ENCODE data around the gene DTNA.
"Not testable (repeated sequence)": the region's sequence is repeated elsewhere in the genome, so short reads cannot be mapped to it uniquely, and the experiment has no call there.

Gene DTNA

DNA sequence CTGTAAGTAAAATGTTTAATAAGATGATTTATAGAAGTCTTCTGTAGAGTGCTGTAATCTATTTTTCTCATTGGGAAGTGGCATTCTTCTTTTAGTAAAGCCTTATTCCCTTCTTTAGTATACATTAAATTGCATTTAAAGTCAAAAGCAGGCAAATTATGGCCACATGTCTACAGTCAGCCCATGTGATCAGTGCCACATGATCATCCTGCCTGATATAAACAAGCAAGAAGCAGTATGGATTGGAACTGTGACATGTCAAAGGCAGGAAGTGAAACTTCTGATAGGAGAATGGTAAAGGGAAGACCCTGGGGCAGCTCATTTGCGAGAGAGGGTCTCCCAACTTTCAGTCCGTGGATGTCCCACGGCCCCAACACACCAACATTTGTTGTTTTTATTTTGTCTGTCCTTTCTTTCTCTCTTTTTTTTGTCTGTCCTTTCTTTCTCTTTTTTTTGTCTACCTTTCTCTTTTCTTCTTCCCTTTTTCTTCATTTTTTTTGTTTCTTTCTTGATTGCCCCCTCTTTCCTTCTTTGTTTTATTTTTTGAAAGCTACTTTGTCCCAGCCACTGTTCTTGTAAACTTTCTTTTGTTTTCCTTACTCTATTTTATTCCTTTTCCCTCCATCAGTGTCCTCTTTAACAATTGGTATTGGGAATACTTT lies 154.9 kb downstream of the DTNA start:
- DNase-seq: no peak

DNA sequence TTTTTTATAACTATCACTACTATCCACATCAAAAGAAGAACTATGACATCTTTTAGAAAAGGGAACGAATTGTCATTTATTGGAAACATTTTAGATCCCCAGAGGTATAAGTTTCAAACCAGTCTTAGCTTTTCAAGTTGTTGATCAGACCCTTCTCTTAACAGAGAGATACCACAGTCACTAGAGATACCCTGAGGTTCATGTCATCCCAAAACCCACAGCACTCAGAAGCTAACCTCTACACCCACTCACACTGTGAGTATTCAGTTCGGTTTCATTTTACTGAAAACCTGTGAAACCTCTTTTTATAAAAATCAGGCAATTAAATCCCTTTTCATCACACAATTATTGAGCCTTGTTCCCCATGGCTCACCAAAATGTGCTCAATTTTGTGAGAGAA lies 156.2 kb downstream of the DTNA start:
- no peak for DNase-seq

DNA sequence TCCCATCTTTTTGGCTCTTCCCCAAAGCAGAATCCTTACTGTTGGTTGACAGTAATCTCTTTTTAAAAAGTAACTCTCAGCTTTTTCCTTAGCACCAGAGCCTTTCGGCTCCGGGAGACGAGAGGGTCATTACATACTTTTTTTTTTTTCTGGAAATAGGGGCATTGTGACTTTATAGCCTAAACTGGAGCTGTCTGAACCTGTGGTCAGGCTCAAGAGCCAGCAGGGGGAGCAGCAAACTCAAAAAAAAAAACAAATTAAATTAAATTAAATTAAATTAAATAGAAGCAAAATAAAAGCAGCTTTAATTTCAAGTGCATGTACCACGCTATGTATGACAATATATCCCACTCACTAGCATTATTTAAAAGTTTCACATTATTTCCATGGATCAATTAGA lies 156.6 kb downstream of the DTNA start:
- DNase-seq: no peak

DNA sequence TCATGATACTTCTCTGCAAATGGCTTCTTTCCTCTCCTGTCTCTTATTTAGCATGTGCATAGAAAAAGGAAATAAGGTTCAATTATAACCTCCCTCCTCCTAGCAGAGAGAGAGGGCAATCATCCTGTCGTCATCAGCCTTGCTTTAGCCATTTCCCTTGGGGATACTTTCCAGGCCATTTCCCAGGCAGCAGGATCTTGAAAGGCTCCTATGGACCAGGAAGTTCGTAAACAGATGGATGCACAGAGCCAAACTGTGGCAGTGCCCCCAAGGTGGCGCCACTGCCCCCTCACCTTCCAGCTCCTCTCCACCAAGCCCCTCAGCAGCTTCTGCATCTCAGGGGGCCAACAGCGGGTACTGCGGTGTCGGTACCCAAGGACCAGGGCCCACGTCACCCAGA lies 157.4 kb downstream of the DTNA start:
- DNase-seq: no peak

DNA sequence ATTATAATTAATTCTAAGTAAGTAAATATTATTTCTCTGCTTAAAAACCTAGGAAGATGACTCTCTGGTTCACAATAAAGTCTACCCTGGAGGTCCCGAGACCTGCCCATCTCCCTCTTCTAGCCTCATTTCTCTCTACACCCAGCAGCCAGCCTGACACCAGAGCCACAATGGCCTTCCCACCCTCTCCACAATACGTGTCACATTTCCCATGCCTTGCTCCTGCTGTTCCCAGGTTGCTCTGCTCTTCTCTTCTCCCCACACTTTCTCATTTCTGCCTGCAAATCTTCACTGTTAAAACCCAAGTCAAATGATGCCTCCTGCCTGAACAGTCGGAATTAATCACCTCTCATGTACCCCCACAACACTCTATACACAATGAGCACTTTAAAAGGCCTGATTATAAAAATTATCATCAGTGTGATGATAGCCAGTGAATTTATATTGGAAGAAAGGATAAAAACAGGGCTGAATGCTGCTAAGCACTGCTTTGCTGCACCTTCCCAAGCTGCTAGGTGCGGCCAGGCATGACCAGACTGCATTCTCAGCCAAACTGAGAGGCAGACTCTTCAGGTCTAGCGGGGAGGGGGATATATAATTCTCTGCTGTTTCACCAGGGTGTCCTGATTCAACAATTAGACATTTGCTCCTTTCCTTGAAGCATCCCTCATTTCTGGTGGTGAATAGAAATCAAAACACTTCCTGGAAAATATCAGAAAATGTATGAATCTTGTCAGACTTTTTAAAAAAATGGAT lies 160.6 kb downstream of the DTNA start:
- no peak for DNase-seq

DNA sequence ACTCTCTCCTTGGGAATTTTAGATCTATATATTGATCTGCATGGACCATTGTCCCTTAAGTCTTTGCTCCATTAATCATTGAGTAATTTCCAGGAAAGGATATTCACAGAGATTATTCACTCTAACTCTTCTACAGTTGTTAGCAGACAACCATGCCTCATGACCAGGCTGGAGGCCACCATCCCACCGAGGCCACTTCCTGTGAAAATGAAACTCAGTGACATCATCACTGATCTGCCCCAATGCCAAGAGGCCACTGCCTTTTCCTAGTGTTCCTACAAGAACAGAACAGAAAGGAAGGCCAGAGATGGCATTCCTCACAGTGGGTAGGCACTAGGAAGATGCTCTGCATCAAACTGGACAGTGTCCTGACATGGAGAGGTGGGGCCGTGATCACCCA lies 161.3 kb downstream of the DTNA start:
- DNase-seq: no peak

DNA sequence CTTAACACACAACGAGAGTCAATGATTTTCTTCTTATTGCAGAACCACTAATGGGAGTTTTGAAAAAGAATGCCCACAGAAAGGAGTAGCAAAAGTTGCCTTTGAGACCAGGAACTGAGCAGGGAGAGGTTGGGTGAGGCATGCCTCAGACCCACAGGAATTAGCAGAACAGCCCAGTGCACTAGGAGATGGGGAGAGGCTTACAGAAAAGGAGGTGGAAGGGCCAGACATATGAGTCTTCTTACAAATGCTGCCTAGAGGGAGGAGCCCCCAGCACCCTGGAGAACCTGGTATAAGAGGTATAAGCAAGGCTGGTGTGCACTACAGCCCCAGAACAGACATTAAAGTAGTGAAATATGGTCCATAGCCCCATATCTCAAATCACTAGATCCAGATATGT lies 162.0 kb downstream of the DTNA start:
- no peak for DNase-seq

DNA sequence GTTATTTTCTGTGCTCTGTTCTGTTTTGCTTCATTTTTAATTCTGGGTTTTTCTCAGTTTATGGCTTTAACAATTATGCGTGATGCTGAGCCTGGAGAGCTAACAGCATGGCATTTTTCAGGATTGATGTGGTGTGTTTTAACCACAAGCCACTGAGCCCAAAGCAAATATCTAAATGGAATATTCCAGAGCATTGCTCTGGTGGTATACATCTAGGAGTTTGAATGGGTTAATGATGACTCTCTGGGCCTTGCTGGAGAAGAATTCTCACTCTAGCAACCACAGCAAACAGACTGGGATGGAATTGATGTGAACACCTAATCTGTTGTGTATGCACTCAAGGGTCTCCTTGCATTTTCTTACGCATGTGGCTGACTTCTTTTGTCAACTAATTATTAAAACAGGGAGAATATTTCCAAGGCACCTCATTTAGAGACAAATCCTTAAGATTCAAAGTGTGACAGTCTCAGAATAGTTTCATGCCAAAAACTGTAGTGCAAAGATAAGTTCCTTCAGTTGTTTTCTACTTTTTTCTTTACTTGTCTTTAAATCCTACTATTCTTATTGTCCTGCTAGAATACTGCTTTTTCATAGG lies 164.0 kb downstream of the DTNA start:
- no peak for DNase-seq

DNA sequence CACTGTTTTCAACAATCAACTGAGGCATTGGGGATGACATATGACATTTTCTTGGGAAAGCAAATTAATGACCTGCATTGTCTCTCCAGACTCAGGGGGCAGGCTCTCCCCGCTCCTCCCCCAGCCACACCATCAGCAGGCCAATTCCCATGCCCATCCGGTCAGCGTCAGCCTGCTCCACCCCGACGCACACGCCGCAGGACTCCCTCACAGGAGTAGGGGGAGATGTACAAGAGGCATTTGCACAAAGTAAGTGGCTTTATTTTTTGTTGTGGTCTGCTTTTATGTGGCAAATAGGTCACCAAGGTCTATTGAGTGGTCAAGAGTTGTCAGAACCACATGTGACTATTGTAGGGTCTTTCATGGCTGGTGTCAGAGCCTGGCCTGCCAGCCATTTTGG lies 165.1 kb downstream of the DTNA start:
- DNase-seq: no peak

DNA sequence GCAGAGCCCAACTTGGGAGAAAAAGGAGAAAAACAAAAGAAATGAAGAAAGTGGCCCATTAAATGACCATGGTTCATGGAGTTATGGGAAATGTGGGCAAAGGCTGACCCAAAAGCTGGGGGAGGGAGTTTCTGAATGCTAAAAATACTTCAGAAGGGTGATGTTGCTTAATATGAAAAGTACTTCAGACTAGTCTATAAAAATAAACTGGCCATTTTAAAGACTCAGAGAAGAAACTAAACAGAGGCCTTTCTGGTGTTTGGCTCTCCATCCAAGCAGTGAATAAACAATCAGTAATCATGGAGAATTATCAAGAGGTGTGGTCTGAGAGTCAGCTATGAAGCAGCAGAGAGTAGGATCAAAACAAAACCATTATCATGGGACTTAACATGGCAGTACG lies 170.3 kb downstream of the DTNA start:
- DNase-seq: no peak

DNA sequence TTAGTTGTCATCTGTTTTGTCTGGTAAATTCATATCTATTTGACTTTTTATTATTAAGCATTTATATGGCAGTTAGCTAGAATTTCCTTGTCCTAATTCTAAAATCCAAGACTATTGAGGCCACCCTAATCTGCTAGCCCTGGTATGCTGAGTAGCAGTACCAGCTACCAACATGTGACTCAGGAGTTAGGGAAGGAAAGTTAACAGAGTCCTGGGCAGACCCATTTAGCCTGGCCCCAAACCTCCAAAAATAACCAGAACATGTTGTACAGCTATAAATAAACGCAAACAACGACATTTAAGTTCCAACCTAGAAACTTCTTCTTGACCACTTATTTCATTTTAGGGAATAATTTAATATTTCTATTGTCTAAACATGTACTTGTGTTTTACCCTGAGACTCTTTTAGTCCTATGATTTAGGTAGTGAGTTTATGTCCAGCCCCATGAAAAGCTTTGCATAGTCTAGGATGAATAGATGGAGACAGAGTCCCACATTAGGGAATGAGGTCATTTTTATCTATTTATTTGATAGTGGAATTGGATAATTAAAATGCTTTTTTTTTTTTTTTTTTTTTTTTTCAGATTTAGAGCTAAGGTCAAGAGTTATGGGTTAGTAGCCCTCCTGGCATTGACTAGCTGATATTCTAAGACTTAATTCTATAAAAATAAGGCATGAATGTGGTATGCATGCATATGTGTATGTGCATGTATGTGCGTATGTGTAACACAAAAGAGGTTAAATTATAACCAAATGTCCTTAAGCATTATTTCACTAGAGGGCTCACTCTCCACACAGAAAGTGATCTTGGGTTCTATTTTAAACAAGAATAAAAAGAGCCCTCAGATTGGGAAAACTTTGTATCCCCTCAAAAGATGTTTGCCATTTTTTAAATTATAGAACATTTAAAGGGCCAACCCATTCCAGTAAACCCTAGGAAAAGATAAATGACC lies 171.1 kb downstream of the DTNA start:
- no peak for DNase-seq

DNA sequence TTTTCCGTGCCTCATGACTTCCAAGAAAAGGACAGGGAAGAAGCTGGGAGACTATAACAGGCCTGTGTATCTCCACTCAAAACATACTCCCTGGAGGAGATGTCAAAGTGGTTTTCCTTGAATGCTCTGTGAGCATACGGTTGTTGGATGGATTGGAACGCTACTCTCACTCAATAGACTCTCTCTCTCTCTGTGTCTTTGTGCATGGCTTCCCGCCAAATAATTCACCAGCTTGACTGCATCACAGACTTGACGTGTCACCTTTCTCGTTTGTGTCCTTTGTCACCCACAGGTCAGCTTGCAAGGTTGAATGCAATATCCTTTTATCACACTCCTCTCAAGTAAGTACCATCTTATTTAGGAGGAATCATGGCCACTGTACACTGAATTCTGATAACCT lies 174.3 kb downstream of the DTNA start:
- DNase-seq: no peak

DNA sequence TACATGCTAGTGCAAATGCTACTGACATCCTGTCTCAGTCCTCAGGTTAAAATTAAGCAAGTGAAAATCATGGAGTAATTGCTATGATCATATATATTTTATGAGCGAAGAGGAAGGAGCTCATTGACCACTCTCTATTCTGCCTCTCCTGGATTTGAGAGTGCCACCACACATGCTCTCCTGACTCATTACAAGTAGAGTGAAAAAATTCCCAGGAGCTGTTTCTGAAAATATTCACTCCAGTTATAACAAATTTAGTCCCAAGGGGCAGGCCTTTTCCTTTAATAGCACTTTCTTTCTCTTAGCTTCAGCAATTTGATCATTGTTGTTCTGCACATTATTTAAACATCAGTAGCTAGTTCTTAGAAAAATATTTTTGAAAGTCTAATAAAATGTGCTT lies 176.1 kb downstream of the DTNA start:
- DNase-seq: no peak

DNA sequence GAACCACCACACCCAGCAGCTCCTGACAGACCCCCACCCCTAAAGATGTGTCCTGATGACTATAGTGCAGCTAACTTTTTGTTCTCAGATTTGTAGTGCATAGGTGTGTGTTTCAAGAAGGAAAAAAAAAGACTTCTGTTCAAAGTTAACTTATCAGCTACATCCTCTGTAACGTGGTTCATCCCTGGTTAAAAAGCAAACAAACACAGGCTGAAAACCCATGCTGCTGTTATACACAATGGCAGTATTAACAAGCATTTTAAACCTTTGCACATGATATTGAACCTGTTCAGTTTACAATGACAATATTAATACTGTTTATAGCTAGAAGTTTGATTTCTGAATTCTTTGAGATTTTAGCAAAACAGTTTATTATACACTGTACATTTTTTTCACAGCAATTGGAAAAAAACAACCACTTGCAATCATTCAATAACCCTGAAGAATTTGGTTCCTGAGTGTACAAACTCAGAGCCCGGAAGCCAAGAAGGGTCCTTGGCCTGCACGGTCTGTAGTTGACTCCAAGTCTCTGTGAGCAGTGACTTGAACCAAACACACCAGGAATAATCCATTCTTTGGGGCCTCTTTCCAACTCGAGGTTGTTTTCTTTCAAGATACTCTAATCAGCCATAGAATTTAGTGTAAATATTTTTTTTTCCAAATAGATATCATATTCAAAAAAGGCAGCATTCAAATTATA lies 177.9 kb downstream of the DTNA start:
- no peak for DNase-seq

DNA sequence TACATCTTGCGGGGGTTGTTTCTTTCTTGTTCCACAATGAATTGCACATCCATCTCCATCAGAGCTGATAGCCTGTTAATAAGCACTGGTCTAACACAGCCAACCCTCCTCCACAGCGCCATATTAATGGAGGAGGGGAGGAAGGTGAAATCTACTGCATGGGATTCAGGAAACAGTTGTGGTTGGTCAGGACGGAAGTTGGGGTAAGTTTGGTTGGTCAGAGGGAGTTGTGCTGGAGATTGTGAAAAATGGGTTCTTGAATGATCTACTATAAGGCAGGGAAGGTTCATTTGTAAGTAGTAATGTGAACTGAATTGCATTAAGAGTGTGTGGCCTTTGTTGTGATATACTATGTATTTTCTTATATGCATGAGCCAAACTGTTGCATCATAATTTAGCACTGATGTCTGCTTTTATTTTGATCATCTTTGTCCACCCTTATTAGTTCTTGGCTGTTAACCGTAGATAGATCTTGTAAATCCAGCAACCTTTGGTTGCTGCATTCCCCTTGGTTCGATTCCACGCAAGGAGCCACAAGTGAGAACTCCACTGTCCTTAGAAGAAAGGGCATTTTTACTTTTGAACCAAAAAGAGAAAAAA lies 180.5 kb downstream of the DTNA start:
- DNase-seq: no peak

DNA sequence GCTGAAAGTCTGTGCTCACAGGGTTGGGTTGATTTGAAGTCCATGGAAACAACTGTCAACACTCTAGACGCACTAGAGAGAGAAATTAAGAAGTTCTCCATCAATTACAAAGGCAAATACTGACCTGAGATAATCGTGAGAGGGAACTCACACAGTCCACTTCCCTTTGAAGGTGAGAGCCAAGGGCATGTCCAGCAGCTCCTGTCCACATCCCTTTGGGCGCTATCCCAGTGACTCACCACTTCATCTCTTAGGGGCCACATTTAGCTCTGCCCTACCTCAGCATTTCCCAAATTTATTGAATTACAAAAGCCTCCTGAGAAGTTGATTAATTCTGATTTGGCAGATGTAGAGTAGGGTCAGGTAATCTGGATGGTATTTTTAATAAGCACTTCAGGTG lies 182.3 kb downstream of the DTNA start:
- DNase-seq: no peak

DNA sequence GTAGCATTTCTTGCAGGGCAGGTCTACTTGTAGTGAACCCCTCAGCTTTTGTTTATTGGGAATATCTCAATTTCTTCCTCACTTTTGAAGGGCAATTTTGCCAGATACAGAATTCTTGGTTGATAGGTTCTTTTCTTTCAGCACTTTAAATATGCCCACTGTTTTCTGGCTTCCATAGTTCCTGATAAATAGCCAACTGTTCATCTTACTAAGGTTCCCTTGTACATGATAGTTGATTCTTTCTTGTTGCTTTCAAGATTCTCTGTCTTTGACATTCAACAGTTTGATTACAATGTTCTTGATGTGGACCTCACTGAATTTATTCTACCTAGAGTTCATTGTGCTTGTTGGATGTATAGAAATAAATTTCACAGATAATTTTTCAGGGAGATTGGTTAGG lies 183.1 kb downstream of the DTNA start:
- no peak for DNase-seq

DNA sequence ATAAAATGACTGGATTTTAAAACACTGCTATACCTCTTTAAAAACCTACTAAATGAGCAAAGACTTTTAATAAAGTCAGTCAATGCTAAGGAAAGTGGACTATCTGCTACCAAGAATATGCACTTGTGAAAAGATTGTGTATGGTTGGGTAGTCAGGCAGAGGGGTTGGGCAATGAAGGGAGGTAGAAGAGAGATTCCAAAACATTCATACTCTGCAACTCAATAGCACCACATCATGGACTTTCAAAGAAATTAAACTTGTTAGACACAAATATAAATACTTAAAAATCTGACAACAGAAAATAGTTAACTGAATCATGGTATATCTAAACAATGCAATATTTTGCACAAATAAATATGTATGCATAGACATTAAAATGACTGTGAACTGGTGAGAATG lies 191.2 kb downstream of the DTNA start:
- no peak for DNase-seq

DNA sequence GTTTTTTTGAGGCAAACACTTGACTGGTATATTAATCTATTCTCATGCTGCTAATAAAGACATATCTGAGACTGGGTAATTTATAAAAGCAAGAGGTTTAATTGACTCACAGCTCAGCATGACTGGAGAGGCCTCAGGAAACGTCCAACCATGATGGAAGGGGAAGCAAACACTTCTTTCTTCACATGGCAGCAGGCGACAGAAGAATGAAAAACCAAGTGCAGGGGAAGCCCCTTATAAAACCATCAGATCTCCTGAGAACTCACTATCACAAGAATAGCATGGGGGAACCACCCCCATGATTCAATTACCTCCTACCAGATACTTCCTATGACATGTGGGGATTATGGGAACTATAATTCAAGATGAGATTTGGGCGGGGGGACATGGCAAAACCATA lies 194.9 kb downstream of the DTNA start:
- no peak for DNase-seq

DNA sequence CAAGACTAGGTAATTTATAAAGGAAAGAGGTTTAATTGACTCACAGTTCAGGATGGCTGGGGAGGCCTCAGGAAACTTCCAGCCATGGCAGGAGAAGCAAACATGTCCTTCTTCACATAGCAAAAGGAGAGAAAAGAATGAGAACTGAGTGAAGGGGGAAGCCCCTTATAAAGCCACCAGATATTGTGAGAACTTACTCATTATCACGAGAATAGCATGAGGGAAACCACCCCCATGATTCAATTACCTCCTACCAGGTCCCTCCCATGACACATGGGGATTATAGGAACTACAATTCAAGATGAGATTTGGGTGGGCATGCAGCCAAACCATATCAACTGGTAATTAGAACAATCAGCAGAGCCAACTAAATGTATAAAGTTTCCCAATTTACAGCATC lies 196.9 kb downstream of the DTNA start:
- DNase-seq: not testable (repeated sequence)

DNA sequence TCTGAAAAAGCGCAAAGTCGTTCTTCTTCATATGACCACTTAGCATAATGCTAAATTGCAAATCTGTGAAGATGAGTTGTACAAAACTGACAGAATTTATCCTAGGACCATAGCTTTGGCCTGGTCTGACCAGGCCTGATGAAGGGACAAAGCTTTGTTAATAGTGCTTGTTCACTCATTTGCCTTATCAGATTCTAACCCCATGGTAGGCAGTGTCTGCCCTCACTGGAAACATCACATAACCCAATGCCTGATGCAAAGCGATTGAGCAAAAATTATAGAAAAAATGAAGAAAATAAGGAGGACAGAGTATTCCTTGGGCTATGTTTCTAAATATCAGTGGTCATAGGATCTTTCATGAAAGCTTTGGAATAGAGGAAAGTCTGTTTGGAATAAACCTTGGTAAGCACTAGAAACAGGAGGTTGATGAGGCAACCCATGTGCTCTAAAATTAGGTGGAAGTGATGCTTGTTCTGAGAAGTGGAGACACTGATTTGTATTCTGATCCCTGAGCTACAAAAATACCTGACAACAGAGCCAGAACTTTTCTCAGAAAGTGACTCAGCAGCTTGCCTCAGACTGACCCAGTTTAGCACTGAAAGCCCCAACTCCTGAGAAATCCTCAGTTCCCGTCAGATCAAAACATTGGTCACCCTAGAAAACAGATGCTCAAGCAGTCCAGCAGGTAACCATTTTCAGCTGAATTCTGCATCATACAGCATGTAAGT lies 199.7 kb downstream of the DTNA start:
- no peak for DNase-seq

DNA sequence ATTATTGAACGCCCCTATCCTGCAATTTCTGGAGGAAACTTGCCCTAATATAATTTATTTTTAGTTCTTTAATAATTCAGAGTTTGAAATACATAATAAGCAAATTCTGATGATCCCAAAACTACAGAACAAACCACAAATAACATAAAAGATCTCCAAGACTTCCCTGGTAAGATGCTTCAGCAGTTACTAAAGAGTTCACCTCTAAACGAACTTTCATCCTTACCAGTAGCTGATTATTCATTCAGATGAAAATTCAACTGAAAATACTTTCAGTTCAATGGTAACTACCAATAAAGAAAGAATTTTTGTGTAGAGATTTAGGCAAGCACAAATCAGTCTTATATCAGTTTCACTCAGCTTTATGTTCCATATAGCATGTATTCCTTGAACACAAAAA lies 201.0 kb downstream of the DTNA start:
- no peak for DNase-seq

Data from CD4-positive, alpha-beta T cell treated with Interleukin-4 for 4 hours (primary cell).